IMR-90 (cell line): ENCODE results near the gene GABBR2. TPM values are rescaled to one million over a fixed set of nuclear protein-coding genes. Genes with fewer than 3 reads are reported as not detected.

Source experiments
- ATAC-seq: fragments of 200-7000 bp; cut with Tn5 transposase; 2 replicates; pipeline ENCODE4 v1.9.1; 2020; ENCODE audit warnings: low read depth, mild to moderate bottlenecking, moderate library complexity
- BruUV-seq: library from RNA; stranded (reverse); fragments of 400-500 nt; replicated peaks from 2 replicates; lab custom pipeline; 2021; lab: Mats Ljungman, UMichigan
- CTCF ChIA-PET: fragments of 300-600 bp; formaldehyde crosslinking; extraction: SDS; loops from one replicate; lab custom pipeline; 2021; ENCODE audit warnings: antibody characterized with exemption; lab: Yijun Ruan, JAX
- POLR2A ChIA-PET: fragments of 300-600 bp; sonication (Branson Sonifier 250); formaldehyde crosslinking; loops from one replicate; lab custom pipeline; 2022; ENCODE audit warnings: antibody characterized with exemption; ENCODE audit not compliant: unreplicated experiment; lab: Charles Lee
- DNase-seq: peaks from one replicate; pipeline ENCODE4 v3.0.0; 2013
- H2AFZ ChIP-seq: replicated peaks from 2 replicates; pipeline ENCODE3; 2013; ENCODE audit warnings: low read length, mild to moderate bottlenecking; ENCODE audit not compliant: poor library complexity
- H2AK5ac ChIP-seq: 2 replicates; pipeline ENCODE4 v1.6.1; 2013; ENCODE audit warnings: low read depth, low read length, inconsistent platforms
- H2AK9ac ChIP-seq: replicated peaks from 2 replicates; pipeline ENCODE3; 2013; ENCODE audit warnings: mild to moderate bottlenecking, low read depth, low read length, moderate library complexity; ENCODE audit not compliant: poor library complexity
- H2BK120ac ChIP-seq: 2 replicates; pipeline ENCODE4 v1.6.1; 2013; ENCODE audit warnings: low read depth, low read length, inconsistent platforms
- H2BK15ac ChIP-seq: 3 replicates; pipeline ENCODE4 v1.6.1; 2013; ENCODE audit warnings: low read depth, low read length, inconsistent platforms
- H2BK20ac ChIP-seq: 2 replicates; pipeline ENCODE4 v1.6.1; 2013; ENCODE audit warnings: low read depth, mild to moderate bottlenecking, inconsistent platforms, low read length, moderate library complexity
- H2BK5ac ChIP-seq: 2 replicates; pipeline ENCODE4 v1.6.1; 2013; ENCODE audit warnings: mild to moderate bottlenecking, low read depth, low read length, inconsistent platforms; ENCODE audit not compliant: poor library complexity, severe bottlenecking
- H3K14ac ChIP-seq: replicated peaks from 2 replicates; pipeline ENCODE4 v1.6.1; 2013; ENCODE audit warnings: low read depth, low read length, inconsistent platforms
- H3K18ac ChIP-seq: 2 replicates; pipeline ENCODE4 v1.6.1; 2013; ENCODE audit warnings: low read depth, low read length, control low read depth
- H3K23ac ChIP-seq: 2 replicates; pipeline ENCODE4 v1.6.1; 2013; ENCODE audit warnings: low read depth, low read length, inconsistent platforms
- H3K27ac ChIP-seq: 2 replicates; pipeline ENCODE4 v1.5.1; 2013; ENCODE audit warnings: mild to moderate bottlenecking, control low read depth, low read length; ENCODE audit not compliant: insufficient read depth
- H3K27me3 ChIP-seq: 2 replicates; pipeline ENCODE4 v1.6.1; 2013; ENCODE audit warnings: low read length; ENCODE audit not compliant: control insufficient read depth, insufficient read depth
- H3K36me3 ChIP-seq: 2 replicates; pipeline ENCODE4 v1.6.1; 2013; ENCODE audit warnings: low read length, mixed read lengths; ENCODE audit not compliant: control insufficient read depth, insufficient read depth
- H3K4ac ChIP-seq: 2 replicates; pipeline ENCODE4 v1.6.1; 2013; ENCODE audit warnings: low read depth, low read length, inconsistent platforms
- H3K4me1 ChIP-seq: 2 replicates; pipeline ENCODE4 v1.6.1; 2013; ENCODE audit warnings: low read length, mixed read lengths; ENCODE audit not compliant: control insufficient read depth, insufficient read depth
- H3K4me2 ChIP-seq: 2 replicates; pipeline ENCODE4 v1.6.1; 2013; ENCODE audit warnings: low read depth, mild to moderate bottlenecking, control low read depth, low read length, moderate library complexity
- H3K4me3 ChIP-seq: 2 replicates; pipeline ENCODE4 v1.5.1; 2013; ENCODE audit warnings: low read depth, mild to moderate bottlenecking, control low read depth, low read length, moderate library complexity; ENCODE audit not compliant: insufficient read depth
- H3K56ac ChIP-seq: 2 replicates; pipeline ENCODE4 v1.6.1; 2013; ENCODE audit warnings: low read length, inconsistent platforms; ENCODE audit not compliant: insufficient read depth; ENCODE audit errors: extremely low read depth
- H3K79me1 ChIP-seq, 2 experiments: 2 replicates each; pipeline ENCODE4 v1.6.1; 2013; ENCODE audit warnings: low read length in 2 of 2, inconsistent platforms in 1 of 2, low read depth in 1 of 2
- H3K9ac ChIP-seq: 2 replicates; pipeline ENCODE4 v1.6.1; 2013; ENCODE audit warnings: low read depth, low read length, control low read depth
- H3K9me1 ChIP-seq: 2 replicates; pipeline ENCODE4 v1.6.1; 2013; ENCODE audit warnings: low read length, inconsistent platforms; ENCODE audit not compliant: insufficient read depth
- H3K9me3 ChIP-seq: 2 replicates; pipeline ENCODE4 v1.6.1; 2013; ENCODE audit warnings: low read length; ENCODE audit not compliant: control insufficient read depth, insufficient read depth
- H4K20me1 ChIP-seq: 2 replicates; pipeline ENCODE4 v1.6.1; 2013; ENCODE audit warnings: low read length, inconsistent platforms; ENCODE audit not compliant: insufficient read depth
- H4K5ac ChIP-seq: 2 replicates; pipeline ENCODE4 v1.6.1; 2013; ENCODE audit warnings: mild to moderate bottlenecking, low read depth, low read length, control low read depth
- H4K8ac ChIP-seq, 2 experiments: 2 replicates each; pipeline ENCODE4 v1.6.1; 2013; ENCODE audit warnings: low read depth in 2 of 2, low read length in 2 of 2, control low read depth in 1 of 2, inconsistent platforms in 1 of 2
- H4K91ac ChIP-seq: 2 replicates; pipeline ENCODE4 v1.6.1; 2013; ENCODE audit warnings: low read depth, low read length, inconsistent platforms; ENCODE audit not compliant: insufficient read depth
- BHLHE40 ChIP-seq: fragments of 150-350 bp; IDR thresholded peaks from 2 replicates; pipeline ENCODE4 v1.6.1; 2016; ENCODE audit warnings: mild to moderate bottlenecking, low read depth, low read length
- CEBPB ChIP-seq: IDR thresholded peaks from 2 replicates; pipeline ENCODE4 v1.6.1; 2012; ENCODE audit warnings: low read depth, low read length, improper control_type of control experiment
- CHD1 ChIP-seq: IDR thresholded peaks from 2 replicates; pipeline ENCODE4 v1.6.1; 2012; ENCODE audit warnings: low read depth, low read length, improper control_type of control experiment
- CTCF ChIP-seq: conservative IDR thresholded peaks from 2 replicates; pipeline ENCODE4 v1.5.1; 2012; ENCODE audit warnings: mild to moderate bottlenecking, low read depth, low read length, improper control_type of control experiment
- ELK1 ChIP-seq: fragments of 150-350 bp; IDR thresholded peaks from 2 replicates; pipeline ENCODE4 v1.6.1; 2016; ENCODE audit warnings: low read depth, mild to moderate bottlenecking, low read length, moderate library complexity, borderline replicate concordance
- FOS ChIP-seq: fragments of 150-350 bp; IDR thresholded peaks from 2 replicates; pipeline ENCODE4 v1.6.1; 2016; ENCODE audit warnings: low read depth, low read length
- MAFK ChIP-seq: IDR thresholded peaks from 2 replicates; pipeline ENCODE4 v1.6.1; 2012; ENCODE audit warnings: low read depth, low read length, improper control_type of control experiment
- MAZ ChIP-seq: IDR thresholded peaks from 2 replicates; pipeline ENCODE4 v1.6.1; 2012; ENCODE audit warnings: low read depth, mild to moderate bottlenecking, low read length, improper control_type of control experiment, moderate library complexity, borderline replicate concordance
- MXI1 ChIP-seq: IDR thresholded peaks from 2 replicates; pipeline ENCODE4 v1.6.1; 2012; ENCODE audit warnings: low read depth, mild to moderate bottlenecking, low read length, moderate library complexity, borderline replicate concordance
- NFE2L2 ChIP-seq: fragments of 150-350 bp; IDR thresholded peaks from 2 replicates; pipeline ENCODE4 v1.6.1; 2016; ENCODE audit warnings: low read depth, mild to moderate bottlenecking, low read length
- POLR2A ChIP-seq: IDR thresholded peaks from 2 replicates; pipeline ENCODE4 v1.6.1; 2012; ENCODE audit warnings: mild to moderate bottlenecking, low read depth, low read length
- RAD21 ChIP-seq: IDR thresholded peaks from 2 replicates; pipeline ENCODE4 v1.6.1; 2012; ENCODE audit warnings: low read length, improper control_type of control experiment
- RCOR1 ChIP-seq: IDR thresholded peaks from 2 replicates; pipeline ENCODE4 v1.6.1; 2012; ENCODE audit warnings: mild to moderate bottlenecking, low read length, improper control_type of control experiment; ENCODE audit not compliant: insufficient replicate concordance
- RFX5 ChIP-seq: IDR thresholded peaks from 2 replicates; pipeline ENCODE4 v1.8.0; 2012; ENCODE audit warnings: low read depth, mild to moderate bottlenecking, low read length, moderate library complexity
- SMC3 ChIP-seq: fragments of 150-350 bp; IDR thresholded peaks from 2 replicates; pipeline ENCODE4 v1.6.1; 2016; ENCODE audit warnings: low read depth, mild to moderate bottlenecking, antibody characterized with exemption, low read length, moderate library complexity
- WGBS, 2 experiments: methylation state at CpG; one replicate each; pipeline versions ENCODE4 v1.1.5 to v1.1.7; 2013; ENCODE audit warnings: missing lambda C conversion rate in 2 of 2; ENCODE audit not compliant: insufficient read length in 1 of 2; ENCODE audit errors: extremely low coverage in 2 of 2; 5-methylcytosine and 5-hydroxymethylcytosine counted together
- dilution Hi-C: fragments of 300-500 bp; cut with HindIII; formaldehyde crosslinking; loops from one replicate; pipeline ENCODE4 v1.14.3; 2018; ENCODE audit warnings: low sequenced_read_pairs; ENCODE audit not compliant: unreplicated experiment
- in situ Hi-C: fragments of 300-500 bp; cut with MboI; formaldehyde crosslinking; loops from 3 replicates; pipeline ENCODE4 v1.14.3; 2019; ENCODE audit warnings: low sequenced_read_pairs, inconsistent platforms, mixed read lengths
- intact Hi-C: fragments of 100-400 bp; cut with micrococcal nuclease; formaldehyde crosslinking; loops from 2 replicates; pipeline ENCODE4 v1.10.0; 2022
- polyA plus RNA-seq, 3 experiments: library from polyadenylated mRNA; depleted of rRNA; stranded (reverse); fragments of >200 nt; gene quantifications; 2 replicates each; pipeline ENCODE4 v1.2.3, GENCODE V29; 2012; ENCODE audit warnings: low replicate concordance in 1 of 3
- total RNA-seq: library from RNA; depleted of rRNA; stranded (reverse); fragments of >200 nt; gene quantifications from 2 replicates; pipeline ENCODE4 v1.2.3, GENCODE V29; 2012

The GABBR2 gene
- total and polyA plus RNA-seq, 2 of the 4 experiments (the other 2 are of a cell fraction), result 14.2 to 20.3 TPM

GRCh38 chr9:98380065-98380681, 328.6 kb downstream of the GABBR2 start:
- Histone ChIP-seq H3K9me1 (peaks cover 18% of the 10 kb centered on the region), H3K14ac (peak overlapping the region; percentile 72), H2AK5ac (peak overlapping the region; percentile 96), H4K8ac (peak overlapping the region; percentile 94 to 95), H3K36me3 (no peaks in the 10 kb centered on the region), H3K18ac (peak overlapping the region; percentile 55; the same call in 1 of the 2 replicates), H2BK5ac (peak overlapping the region; percentile 79), H3K4me2 (no peak overlapping the region), H3K4ac (peak overlapping the region; percentile 91), H2AK9ac (peak overlapping the region; percentile 21), H4K5ac (peak overlapping the region; percentile 73; the same call in 1 of the 2 replicates), H2BK20ac (peak overlapping the region; percentile 89), H2AFZ (peak overlapping the region; percentile 91), H3K79me1 (peaks cover 0 to 19% of the 10 kb centered on the region in 2 experiments; a peak in 1 of 4 replicates), H4K20me1 (no peaks in the 10 kb centered on the region), H3K4me3 (no peak overlapping the region), H3K27ac (peak overlapping the region; percentile 68; the same call in 1 of the 2 replicates), H3K9ac (peak overlapping the region; percentile 65; the same call in 1 of the 2 replicates), H2BK120ac (peak overlapping the region; percentile 93), H3K4me1 (peaks cover 10% of the 10 kb centered on the region), H3K9me3 (no peaks in the 10 kb centered on the region), H4K91ac (peak overlapping the region; percentile 79), H3K27me3 (no peaks in the 10 kb centered on the region), H3K56ac (peak overlapping the region; percentile 32), H2BK15ac (peak overlapping the region; percentile 74; the same call in 2 of the 3 replicates), H3K23ac (peak overlapping the region; percentile 77)
- peak; percentile 82 for ATAC-seq
- ChIA-PET POLR2A (no interaction called here), CTCF (interaction anchor here (0.7 kb wide), 1 partner anchor 15 kb away, joined by 3 read pairs; no protein-coding TSS in a partner anchor)
- dilution Hi-C loops, result no loop called here
- no TSS peak for BruUV-seq
- DNase-seq, result peak; percentile 65
- in situ Hi-C loops, result no loop called here
- 25% methylated on average over 2 of the region's 19 CpGs; no CpG with 5 or more reads in 1 of the 2 experiments for WGBS, 2 experiments
- intact Hi-C loops, result loop anchor here (5.0 kb wide), 1 partner anchor 327 kb away; the partner anchor contains the start of gene GABBR2
- TF ChIP-seq BHLHE40, result no peak
- TF ChIP-seq CHD1, result no peak
- TF ChIP-seq CTCF, result no peak
- TF ChIP-seq NFE2L2, result no peak
- TF ChIP-seq FOS, result no peak
- TF ChIP-seq RAD21, result no peak
- TF ChIP-seq MXI1, result no peak
- no peak for TF ChIP-seq MAFK
- no peak for TF ChIP-seq MAZ
- no peak for TF ChIP-seq CEBPB
- TF ChIP-seq RFX5, result no peak
- no peak for TF ChIP-seq RCOR1
- TF ChIP-seq SMC3, result no peak
- TF ChIP-seq POLR2A, result no peak
- no peak for TF ChIP-seq ELK1
